HG03175 (cell line): Measurements from ENCODE around the gene KCNJ16.

ENCODE experiments used
- ATAC-seq: cut with Tn5 transposase; IDR thresholded peaks from one replicate; pipeline ENCODE4 v1.9.1; 2021; ENCODE audit warnings: mild to moderate bottlenecking, moderate library complexity; ENCODE audit not compliant: unreplicated experiment

Gene KCNJ16

GRCh38 chr17:70168044-70168976 is 93.3 kb downstream of the KCNJ16 start:
- ATAC-seq: peak; percentile 6

- peak; percentile 92 for ATAC-seq
Measured at GRCh38 chr17:70168977-70169708, 94.1 kb downstream of the KCNJ16 start, which contains the start of gene KCNJ2. TSS of gene KCNJ2 (plus strand) at chr17:70169532. CDS start at chr17:70175040, 5,508 bp downstream.

- ATAC-seq: no peak
Measured at GRCh38 chr17:70169709-70170597, 94.9 kb downstream of the KCNJ16 start.

- ATAC-seq: no peak
Measured at GRCh38 chr17:70171159-70171558, 96.1 kb downstream of the KCNJ16 start.

GRCh38 chr17:70172449-70172848 is 97.4 kb downstream of the KCNJ16 start:
- no peak for ATAC-seq

GRCh38 chr17:70172923-70173322 is 97.9 kb downstream of the KCNJ16 start:
- no peak for ATAC-seq

- no peak for ATAC-seq
Measured at GRCh38 chr17:70173681-70174080, 98.7 kb downstream of the KCNJ16 start.

- no peak for ATAC-seq
Measured at GRCh38 chr17:70181376-70181775, 106.4 kb downstream of the KCNJ16 start.

- ATAC-seq: no peak
Measured at GRCh38 chr17:70181866-70182265, 106.8 kb downstream of the KCNJ16 start.

- no peak for ATAC-seq
Measured at GRCh38 chr17:70183508-70183907, 108.5 kb downstream of the KCNJ16 start.

GRCh38 chr17:70184207-70184606 is 109.2 kb downstream of the KCNJ16 start:
- no peak for ATAC-seq

GRCh38 chr17:70184770-70185169 is 109.7 kb downstream of the KCNJ16 start:
- no peak for ATAC-seq
